ENCODE measurements around the gene RMI2. TPM values are rescaled to one million over a fixed set of nuclear protein-coding genes. Genes with fewer than 3 reads are reported as not detected.

RMI2 gene
- total RNA-seq, 1 donor from 2014 or later: 10.5 TPM

DNA sequence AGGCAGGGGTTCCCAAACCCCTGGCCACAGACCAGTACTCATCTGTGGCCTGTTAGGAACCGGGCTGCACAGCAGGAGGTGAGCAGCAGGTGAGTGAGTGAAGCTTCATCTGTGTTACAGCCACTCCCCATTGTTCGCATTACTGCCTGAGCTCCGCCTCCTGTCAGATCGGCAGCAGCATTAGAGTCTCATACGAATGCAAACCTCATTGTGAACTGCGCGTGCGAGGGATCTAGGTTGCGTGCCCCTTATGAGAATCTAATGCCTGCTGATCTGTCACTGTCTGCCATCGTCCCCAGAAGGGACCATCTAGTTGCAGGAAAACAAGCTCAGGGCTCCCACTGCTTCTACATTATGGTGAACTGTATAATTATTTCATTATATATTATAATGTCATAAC, 25.1 kb upstream of the RMI2 start:
- TF ChIP-seq, protein P1, sequence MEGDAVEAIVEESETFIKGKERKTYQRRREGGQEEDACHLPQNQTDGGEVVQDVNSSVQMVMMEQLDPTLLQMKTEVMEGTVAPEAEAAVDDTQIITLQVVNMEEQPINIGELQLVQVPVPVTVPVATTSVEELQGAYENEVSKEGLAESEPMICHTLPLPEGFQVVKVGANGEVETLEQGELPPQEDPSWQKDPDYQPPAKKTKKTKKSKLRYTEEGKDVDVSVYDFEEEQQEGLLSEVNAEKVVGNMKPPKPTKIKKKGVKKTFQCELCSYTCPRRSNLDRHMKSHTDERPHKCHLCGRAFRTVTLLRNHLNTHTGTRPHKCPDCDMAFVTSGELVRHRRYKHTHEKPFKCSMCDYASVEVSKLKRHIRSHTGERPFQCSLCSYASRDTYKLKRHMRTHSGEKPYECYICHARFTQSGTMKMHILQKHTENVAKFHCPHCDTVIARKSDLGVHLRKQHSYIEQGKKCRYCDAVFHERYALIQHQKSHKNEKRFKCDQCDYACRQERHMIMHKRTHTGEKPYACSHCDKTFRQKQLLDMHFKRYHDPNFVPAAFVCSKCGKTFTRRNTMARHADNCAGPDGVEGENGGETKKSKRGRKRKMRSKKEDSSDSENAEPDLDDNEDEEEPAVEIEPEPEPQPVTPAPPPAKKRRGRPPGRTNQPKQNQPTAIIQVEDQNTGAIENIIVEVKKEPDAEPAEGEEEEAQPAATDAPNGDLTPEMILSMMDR (IDR thresholded peaks at IDR 0.05; ENCODE audit: unreplicated experiment): no peak
- H3K27me3 Mint-ChIP-seq (ENCODE audit: unreplicated experiment): peaks cover 6% of the 10 kb centered on the region
- no peak for DNase-seq (ENCODE audit: low spot score)
- H3K9me3 Mint-ChIP-seq (ENCODE audit: unreplicated experiment): no peaks in the 10 kb centered on the region
- no peak overlapping the region for H3K27ac Mint-ChIP-seq (ENCODE audit: unreplicated experiment)
- no peaks in the 10 kb centered on the region for H3K36me3 Mint-ChIP-seq (ENCODE audit: low read depth, unreplicated experiment)
- H3K4me1 Mint-ChIP-seq (ENCODE audit: unreplicated experiment): peaks cover 14% of the 10 kb centered on the region
- H3K4me3 Mint-ChIP-seq (ENCODE audit: unreplicated experiment): no peak overlapping the region

DNA sequence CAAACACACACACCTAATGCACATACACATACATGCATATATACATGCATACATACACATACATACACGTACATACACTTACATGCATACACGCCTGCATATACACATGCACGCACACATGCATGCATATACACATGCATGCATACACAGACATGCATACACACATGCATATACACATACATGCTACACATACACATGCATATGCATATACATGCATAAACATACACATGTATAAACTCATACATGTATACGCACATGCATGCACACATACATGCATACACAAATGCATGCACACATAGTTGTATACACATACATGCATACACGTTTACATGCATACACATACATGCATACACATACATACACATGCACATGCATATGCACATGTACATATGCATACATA, 23.6 kb upstream of the RMI2 start:
- H3K4me1 Mint-ChIP-seq (ENCODE audit: unreplicated experiment): peaks cover 8% of the 10 kb centered on the region
- no peak for DNase-seq (ENCODE audit: low spot score)
- peaks cover 6% of the 10 kb centered on the region for H3K27me3 Mint-ChIP-seq (ENCODE audit: unreplicated experiment)
- no peak overlapping the region for H3K4me3 Mint-ChIP-seq (ENCODE audit: unreplicated experiment)
- H3K27ac Mint-ChIP-seq (ENCODE audit: unreplicated experiment): no peak overlapping the region
- no peaks in the 10 kb centered on the region for H3K36me3 Mint-ChIP-seq (ENCODE audit: low read depth, unreplicated experiment)
- TF ChIP-seq, protein P1 (IDR thresholded peaks at IDR 0.05; ENCODE audit: unreplicated experiment): no peak
- no peaks in the 10 kb centered on the region for H3K9me3 Mint-ChIP-seq (ENCODE audit: unreplicated experiment)

DNA sequence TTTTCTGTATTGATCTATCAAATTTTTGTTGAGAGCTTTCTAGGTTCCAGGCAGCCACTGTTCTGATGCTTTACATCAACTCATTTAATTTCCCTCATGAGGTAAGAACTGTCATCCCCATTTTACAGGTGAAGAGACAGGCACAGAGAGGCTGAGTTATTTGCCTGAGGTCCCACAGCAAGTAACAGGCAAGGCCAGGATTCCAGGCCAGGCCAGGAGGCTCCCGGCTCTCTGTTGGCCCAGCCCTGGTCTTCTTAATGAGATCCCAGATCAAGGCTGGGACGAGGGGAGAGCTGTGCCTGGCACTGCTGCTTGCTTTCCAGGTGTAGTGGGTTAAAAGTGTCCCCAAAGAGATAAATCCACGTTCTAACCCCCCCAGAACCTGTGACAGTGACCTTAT, 22.4 kb upstream of the RMI2 start:
- Mint-ChIP-seq H3K9me3 (ENCODE audit: unreplicated experiment) (no peaks in the 10 kb centered on the region), H3K36me3 (ENCODE audit: low read depth, unreplicated experiment) (no peaks in the 10 kb centered on the region), H3K27ac (ENCODE audit: unreplicated experiment) (no peak overlapping the region), H3K4me3 (ENCODE audit: unreplicated experiment) (no peak overlapping the region), H3K27me3 (ENCODE audit: unreplicated experiment) (peaks cover 6% of the 10 kb centered on the region), H3K4me1 (ENCODE audit: unreplicated experiment) (peaks cover 5% of the 10 kb centered on the region)
- DNase-seq (ENCODE audit: low spot score): no peak
- TF ChIP-seq, protein P1 (IDR thresholded peaks at IDR 0.05; ENCODE audit: unreplicated experiment): no peak

DNA sequence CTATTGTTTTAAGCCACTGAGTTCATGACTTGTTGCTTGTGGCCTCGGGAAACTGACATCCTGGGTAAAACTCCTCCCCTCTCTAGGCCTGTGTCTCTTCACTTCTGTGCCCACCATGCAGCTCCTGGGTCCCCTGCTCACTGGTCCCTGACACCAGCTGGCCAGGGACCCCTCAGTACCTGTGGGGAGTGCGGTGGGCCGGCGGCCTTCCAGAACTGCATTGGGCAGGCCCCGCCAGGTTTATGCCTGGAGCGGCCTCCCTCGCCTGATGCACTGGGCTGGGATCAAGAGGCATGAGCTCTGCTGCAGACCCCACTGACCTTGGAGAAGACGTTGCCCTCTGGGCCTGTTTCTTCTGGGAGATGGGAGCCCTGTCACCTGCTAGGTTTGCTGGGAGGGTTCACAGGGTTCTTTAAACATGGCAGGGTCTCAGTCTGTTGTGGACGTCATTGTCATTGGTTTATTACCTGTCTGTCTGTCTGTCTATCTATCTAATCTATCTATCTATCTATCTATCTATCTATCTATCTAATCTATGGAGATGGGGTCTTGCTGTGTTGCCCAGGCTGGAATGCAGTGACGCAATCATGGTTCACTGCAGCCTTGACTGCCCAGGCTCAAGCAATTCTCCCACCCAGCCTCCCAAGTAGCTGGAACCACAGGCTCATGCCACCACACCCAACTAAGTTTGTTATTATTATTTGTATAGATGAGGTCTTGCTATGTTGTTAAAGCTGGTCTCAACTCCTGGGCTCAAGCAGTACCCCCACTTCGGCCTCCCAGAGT, 21.5 kb upstream of the RMI2 start:
- no peaks in the 10 kb centered on the region for H3K9me3 Mint-ChIP-seq (ENCODE audit: unreplicated experiment)
- H3K27ac Mint-ChIP-seq (ENCODE audit: unreplicated experiment): peak overlapping the region; percentile 36
- TF ChIP-seq, protein P1 (IDR thresholded peaks at IDR 0.05; ENCODE audit: unreplicated experiment): no peak
- no peak overlapping the region for H3K4me3 Mint-ChIP-seq (ENCODE audit: unreplicated experiment)
- peaks cover 11% of the 10 kb centered on the region for H3K4me1 Mint-ChIP-seq (ENCODE audit: unreplicated experiment)
- peaks cover 6% of the 10 kb centered on the region for H3K27me3 Mint-ChIP-seq (ENCODE audit: unreplicated experiment)
- DNase-seq (ENCODE audit: low spot score): no peak
- no peaks in the 10 kb centered on the region for H3K36me3 Mint-ChIP-seq (ENCODE audit: low read depth, unreplicated experiment)

DNA sequence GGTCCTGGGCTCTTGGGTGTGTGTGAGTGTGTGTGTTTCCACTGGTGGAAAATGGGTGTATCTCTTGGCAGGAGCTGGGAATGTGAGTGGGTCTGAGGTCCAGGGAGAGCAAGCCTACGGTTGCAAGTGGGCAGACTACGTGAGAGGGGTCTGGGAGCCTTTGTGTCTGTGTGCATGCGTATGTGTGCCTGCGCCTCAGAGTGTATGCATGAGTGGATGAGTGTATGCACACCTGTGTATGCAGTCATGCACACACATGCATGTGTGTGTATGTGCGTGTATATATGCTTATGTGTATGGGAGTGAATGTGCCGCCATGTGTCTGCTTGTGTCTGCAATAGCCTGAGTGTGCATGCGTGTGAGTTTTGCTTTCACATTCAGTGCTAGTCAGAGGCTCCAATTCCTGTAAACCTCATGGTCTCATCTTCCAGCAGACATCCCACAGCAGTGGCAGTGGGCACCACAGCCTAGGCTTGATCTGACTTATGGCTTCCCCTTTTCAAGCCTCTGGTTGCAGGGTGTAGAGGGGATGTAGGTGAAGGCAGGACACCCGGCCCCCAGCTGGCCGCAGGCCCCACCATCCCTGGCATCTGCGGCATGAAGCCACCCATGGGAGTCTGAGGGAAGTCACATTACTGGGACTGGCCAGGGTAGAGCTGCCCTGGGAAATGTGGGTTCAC, 19.7 kb upstream of the RMI2 start:
- Mint-ChIP-seq H3K27me3 (ENCODE audit: unreplicated experiment) (peaks cover 4% of the 10 kb centered on the region), H3K4me1 (ENCODE audit: unreplicated experiment) (peaks cover 17% of the 10 kb centered on the region), H3K4me3 (ENCODE audit: unreplicated experiment) (no peak overlapping the region), H3K9me3 (ENCODE audit: unreplicated experiment) (no peaks in the 10 kb centered on the region), H3K36me3 (ENCODE audit: low read depth, unreplicated experiment) (no peaks in the 10 kb centered on the region), H3K27ac (ENCODE audit: unreplicated experiment) (no peak overlapping the region)
- DNase-seq (ENCODE audit: low spot score): no peak
- TF ChIP-seq, protein P1 (IDR thresholded peaks at IDR 0.05; ENCODE audit: unreplicated experiment): no peak
